Thoracic aorta (tissue), 2 donors: ENCODE measurements around the gene PDF. TPM values are rescaled to one million over a fixed set of nuclear protein-coding genes. Genes with fewer than 3 reads are reported as not detected.

ENCODE experiments used
- ATAC-seq: fragments of 150-250 bp; one replicate; pipeline ENCODE4 v1.8.0; 2017; ENCODE audit warnings: low read depth; ENCODE audit not compliant: insufficient number of reproducible peaks, low FRiP score
- DNase-seq: peaks from one replicate; pipeline ENCODE4 v3.0.0-alpha.2; 2020; ENCODE audit warnings: low spot score
- H3K27ac ChIP-seq, 2 donors: fragments of 200-600 bp; sonication (generic); 1 replicate in 1 of 2; 2 replicates in 1 of 2; pipeline ENCODE4 v1.5.1; 2016; ENCODE audit warnings: mild to moderate bottlenecking in 2 of 2, moderate library complexity in 2 of 2
- H3K27me3 ChIP-seq: fragments of 200-600 bp; sonication (generic); replicated peaks from 2 replicates; pipeline ENCODE4 v1.6.0; 2016; ENCODE audit warnings: mild to moderate bottlenecking; ENCODE audit not compliant: insufficient read depth
- H3K36me3 ChIP-seq: fragments of 200-600 bp; sonication (generic); one replicate; pipeline ENCODE4 v1.5.1; 2016
- H3K4me1 ChIP-seq, 2 donors: fragments of 200-600 bp; sonication (generic); 1 replicate in 1 of 2; 2 replicates in 1 of 2; pipeline versions ENCODE4 v1.5.1 to v1.6.0; 2016; ENCODE audit warnings: low read depth in 2 of 2, mild to moderate bottlenecking in 1 of 2; ENCODE audit not compliant: control insufficient read depth in 1 of 2
- H3K4me3 ChIP-seq: fragments of 200-600 bp; sonication (generic); 2 replicates; pipeline ENCODE4 v1.5.1; 2016; ENCODE audit warnings: mild to moderate bottlenecking
- H3K9me3 ChIP-seq: fragments of 200-600 bp; sonication (generic); 2 replicates; pipeline ENCODE4 v1.5.1; 2016
- CTCF ChIP-seq: fragments of 200-600 bp; sonication (generic); IDR thresholded peaks from one replicate; pipeline ENCODE4 v1.5.1; 2019; ENCODE audit warnings: antibody characterized with exemption
- total RNA-seq, 2 donors: library from RNA; depleted of rRNA; stranded (reverse); fragments of >200 nt; gene quantifications; one replicate each; pipeline versions ENCODE4 v1.1.0 to v1.2.3, GENCODE V29; 2016

Gene PDF
- total RNA-seq, 2 donors from 2014 or later = 24.3 to 25.6 TPM

DNA sequence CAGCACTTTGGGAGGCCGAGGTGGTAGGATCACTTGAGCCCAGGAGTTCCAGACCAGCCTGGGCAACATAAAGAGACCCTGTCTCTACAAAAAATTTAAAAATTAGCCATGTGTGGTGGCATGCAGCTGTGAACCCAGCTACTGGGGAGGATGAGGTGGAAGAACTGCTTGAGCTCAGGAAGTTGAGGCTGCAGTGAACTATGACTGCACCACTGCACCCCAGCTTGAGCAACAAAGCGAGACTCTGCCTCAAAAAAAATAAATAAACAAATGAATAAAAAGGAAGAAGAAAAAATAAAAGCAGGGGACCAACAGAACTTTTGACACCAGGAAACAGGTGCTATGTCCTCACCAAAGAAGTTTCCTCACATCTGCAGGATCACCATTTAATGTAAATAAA is 41.2 kb upstream of the PDF start:
- H3K4me3 ChIP-seq = no peak overlapping the region
- no peak overlapping the region for H3K27ac ChIP-seq
- H3K27me3 ChIP-seq = no peaks in the 10 kb centered on the region
- no peaks in the 10 kb centered on the region for H3K4me1 ChIP-seq
- no peak for ATAC-seq
- DNase-seq = no peak
- peaks cover 50% of the 10 kb centered on the region for H3K36me3 ChIP-seq
- no peaks in the 10 kb centered on the region for H3K9me3 ChIP-seq
- no peak for TF ChIP-seq CTCF

- Histone ChIP-seq H3K36me3 (peaks cover 66% of the 10 kb centered on the region), H3K9me3 (no peaks in the 10 kb centered on the region), H3K4me3 (no peak overlapping the region), H3K4me1 (no peaks in the 10 kb centered on the region), H3K27me3 (no peaks in the 10 kb centered on the region), H3K27ac (no peak overlapping the region)
- ATAC-seq (no peak), DNase-seq (no peak)
- TF ChIP-seq CTCF = no peak
These were observed 38.5 kb upstream of the PDF start for GRCh38 chr16:69368866-69369265.

- no peak for TF ChIP-seq CTCF
- no peaks in the 10 kb centered on the region for H3K4me1 ChIP-seq
- no peaks in the 10 kb centered on the region for H3K9me3 ChIP-seq
- no peak overlapping the region for H3K27ac ChIP-seq
- H3K4me3 ChIP-seq = no peak overlapping the region
- DNase-seq = no peak
- H3K36me3 ChIP-seq = peaks cover 66% of the 10 kb centered on the region
- no peaks in the 10 kb centered on the region for H3K27me3 ChIP-seq
- ATAC-seq = no peak
These were observed 37.6 kb upstream of the PDF start for GRCh38 chr16:69367980-69368379.

DNA sequence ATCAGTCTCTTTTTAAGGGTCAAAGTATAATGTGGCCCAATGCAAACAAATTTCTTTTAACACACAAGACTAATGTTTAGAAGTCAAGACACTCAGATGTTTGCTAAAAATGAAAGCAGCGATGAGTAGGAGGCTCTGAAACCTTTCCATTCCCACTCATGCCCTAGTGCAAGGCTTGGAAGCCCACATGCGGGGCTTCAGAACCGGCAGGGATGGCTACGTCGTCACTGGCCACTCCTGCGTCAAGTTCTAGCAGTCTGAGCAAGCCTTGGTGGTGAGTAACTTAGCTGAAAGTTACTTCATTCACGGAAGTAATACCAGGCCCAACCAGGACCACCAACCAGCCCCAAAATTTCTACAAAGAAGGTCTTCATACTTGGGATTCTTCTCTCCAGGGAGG is 36.0 kb upstream of the PDF start:
- no peak for TF ChIP-seq CTCF
- DNase-seq (no peak), ATAC-seq (no peak)
- Histone ChIP-seq H3K27ac (no peak overlapping the region), H3K9me3 (no peaks in the 10 kb centered on the region), H3K4me1 (no peaks in the 10 kb centered on the region), H3K27me3 (no peaks in the 10 kb centered on the region), H3K4me3 (no peak overlapping the region), H3K36me3 (peaks cover 60% of the 10 kb centered on the region)

DNA sequence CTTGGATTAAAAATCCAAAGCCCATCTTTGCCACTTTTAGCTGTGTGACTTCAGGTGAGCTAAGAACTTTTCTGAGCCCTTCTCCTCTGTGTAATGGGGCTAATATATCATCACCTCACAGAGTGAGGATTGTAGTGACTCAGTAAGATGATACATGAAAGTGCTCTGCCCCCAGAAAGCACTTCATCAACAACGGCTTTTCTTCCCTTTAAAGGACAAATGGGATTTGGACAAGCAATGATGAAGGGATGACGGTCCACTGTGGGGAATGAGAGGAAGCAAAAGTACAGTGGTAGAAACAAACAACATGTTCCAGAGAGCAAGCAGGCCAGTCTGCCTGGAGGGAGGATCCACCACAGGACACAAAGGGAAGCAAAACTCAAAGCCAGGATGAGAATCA is 35.5 kb upstream of the PDF start:
- Histone ChIP-seq H3K27ac (no peak overlapping the region), H3K36me3 (peaks cover 60% of the 10 kb centered on the region), H3K27me3 (no peaks in the 10 kb centered on the region), H3K4me1 (no peaks in the 10 kb centered on the region), H3K9me3 (no peaks in the 10 kb centered on the region), H3K4me3 (no peak overlapping the region)
- no peak for DNase-seq
- ATAC-seq = no peak
- TF ChIP-seq CTCF = no peak
